Lung (tissue), 12 donors: ENCODE results near the gene VAV1. TPM values are rescaled to one million over a fixed set of nuclear protein-coding genes. Genes with fewer than 3 reads are reported as not detected.

Source experiments
- ATAC-seq: fragments of 200-7000 bp; cut with Tn5 transposase; one replicate; pipeline ENCODE4 v1.9.1; 2020; ENCODE audit warnings: moderate number of reproducible peaks; ENCODE audit not compliant: insufficient read depth, low FRiP score
- DNase-seq, 3 donors: peaks; one replicate each; pipeline ENCODE4 v3.0.0-alpha.2; 2013 to 2017
- H3K27ac ChIP-seq, 2 donors: one replicate each; pipeline ENCODE4 v1.5.1; 2013; ENCODE audit warnings: mild to moderate bottlenecking in 2 of 2, moderate library complexity in 2 of 2, control low read depth in 1 of 2, inconsistent platforms in 1 of 2, low read depth in 1 of 2, low read length in 1 of 2
- H3K27me3 ChIP-seq, 3 donors: one replicate each; pipeline ENCODE4 v1.5.1; 2013; ENCODE audit warnings: low read length in 2 of 3; ENCODE audit not compliant: control insufficient read depth in 3 of 3, insufficient read depth in 3 of 3
- H3K36me3 ChIP-seq, 4 donors: one replicate each; pipeline ENCODE4 v1.5.1; 2013; ENCODE audit warnings: low read length in 4 of 4, mild to moderate bottlenecking in 1 of 4, moderate library complexity in 1 of 4; ENCODE audit not compliant: control insufficient read depth in 4 of 4, insufficient read depth in 4 of 4
- H3K4me1 ChIP-seq, 5 donors: one replicate each; pipeline ENCODE4 v1.5.1; 2013; ENCODE audit warnings: low read length in 5 of 5, mild to moderate bottlenecking in 2 of 5, moderate library complexity in 1 of 5; ENCODE audit not compliant: control insufficient read depth in 5 of 5, insufficient read depth in 5 of 5
- H3K4me3 ChIP-seq: one replicate; pipeline ENCODE4 v1.5.1; 2013; ENCODE audit warnings: mild to moderate bottlenecking, control low read depth, moderate library complexity
- H3K9ac ChIP-seq, 2 donors: one replicate each; pipeline ENCODE4 v1.5.1; 2013; ENCODE audit warnings: low read length in 2 of 2, control low read depth in 1 of 2; ENCODE audit not compliant: insufficient read depth in 1 of 2
- H3K9me3 ChIP-seq, 4 donors: one replicate each; pipeline ENCODE4 v1.5.1; 2013; ENCODE audit warnings: low read length in 3 of 4, mild to moderate bottlenecking in 1 of 4, moderate library complexity in 1 of 4; ENCODE audit not compliant: control insufficient read depth in 4 of 4, insufficient read depth in 3 of 4
- CTCF ChIP-seq: IDR thresholded peaks from 2 replicates; pipeline ENCODE4 v1.5.1; 2012; ENCODE audit warnings: mild to moderate bottlenecking; ENCODE audit errors: control extremely low read depth, extremely low read depth
- WGBS, 2 donors: extraction: QIAGEN DNeasy Blood & Tissue Kit; methylation state at CpG; one replicate each; pipeline ENCODE4 v1.1.7; 2013; 5-methylcytosine and 5-hydroxymethylcytosine counted together
- polyA plus RNA-seq, 2 donors: library from polyadenylated mRNA; stranded (reverse); fragments of 200-250 nt; gene quantifications; one replicate each; pipeline ENCODE4 v1.2.1, GENCODE V29; 2013
- total RNA-seq, 2 donors: library from RNA; depleted of rRNA in 1 of 2; stranded (reverse); fragments of >200 nt in 1 of 2; gene quantifications; one replicate each; pipeline ENCODE4 v1.2.1, GENCODE V29; 2014 to 2021
- donor health status: control.
- donor health status: control.
- donor health status: Bipolar disorder and iron deficiency.
- donor health status: healthy.
- donor health status: DM: yes; HTN: yes; CAD: no.

VAV1 gene
- total and polyA plus RNA-seq, 4 donors: 8.7 to 60.8 (median 21.9) TPM

GRCh38 chr19:6820237-6820636 lies 47.7 kb downstream of the VAV1 start:
- ATAC-seq: no peak

GRCh38 chr19:6821639-6822310 lies 49.3 kb downstream of the VAV1 start:
- Histone ChIP-seq H3K9ac (no peak overlapping the region), H3K27me3 (peaks cover 0 to 4% (median 0%) of the 10 kb centered on the region in 3 donors), H3K27ac (no peak overlapping the region), H3K4me3 (no peak overlapping the region), H3K36me3 (peaks cover 0 to 7% (median 0%) of the 10 kb centered on the region in 4 donors), H3K9me3 (peaks cover 0 to 14% (median 7%) of the 10 kb centered on the region in 4 donors), H3K4me1 (no peaks in the 10 kb centered on the region)
- DNase-seq (no peak), ATAC-seq (no peak)
- no peak for TF ChIP-seq CTCF
- WGBS, 2 donors: 85 to 94% methylated on average over 17 of the region's 17 CpGs

More at GRCh38 chr19:6820237-6820636, 47.7 kb downstream of the VAV1 start:
- 96 to 98% methylated on average over 4 of the region's 4 CpGs for WGBS, 2 donors
- Histone ChIP-seq H3K27me3 (peaks cover 0 to 4% (median 0%) of the 10 kb centered on the region in 3 donors), H3K9me3 (peaks cover 0 to 14% (median 7%) of the 10 kb centered on the region in 4 donors), H3K27ac (no peak overlapping the region), H3K4me1 (no peaks in the 10 kb centered on the region), H3K36me3 (peaks cover 0 to 7% (median 0%) of the 10 kb centered on the region in 4 donors), H3K9ac (no peak overlapping the region), H3K4me3 (no peak overlapping the region)
- DNase-seq: no peak
- no peak for TF ChIP-seq CTCF

GRCh38 chr19:6822311-6822670 lies 49.8 kb downstream of the VAV1 start:
- no peak overlapping the region for H3K27ac ChIP-seq
- DNase-seq (no peak), ATAC-seq (no peak)
- H3K9me3 ChIP-seq: peaks cover 0 to 14% (median 7%) of the 10 kb centered on the region in 4 donors
- peaks cover 0 to 4% (median 0%) of the 10 kb centered on the region in 3 donors for H3K27me3 ChIP-seq
- H3K9ac ChIP-seq: no peak overlapping the region
- no peak overlapping the region for H3K4me3 ChIP-seq
- H3K4me1 ChIP-seq: no peaks in the 10 kb centered on the region
- 74 to 89% methylated on average over 24 to 25 of the region's 25 CpGs for WGBS, 2 donors
- H3K36me3 ChIP-seq: peaks cover 0 to 7% (median 0%) of the 10 kb centered on the region in 4 donors
- TF ChIP-seq CTCF: no peak
